Measurements from ENCODE around the gene PIP5KL1.

PIP5KL1 gene

DNA sequence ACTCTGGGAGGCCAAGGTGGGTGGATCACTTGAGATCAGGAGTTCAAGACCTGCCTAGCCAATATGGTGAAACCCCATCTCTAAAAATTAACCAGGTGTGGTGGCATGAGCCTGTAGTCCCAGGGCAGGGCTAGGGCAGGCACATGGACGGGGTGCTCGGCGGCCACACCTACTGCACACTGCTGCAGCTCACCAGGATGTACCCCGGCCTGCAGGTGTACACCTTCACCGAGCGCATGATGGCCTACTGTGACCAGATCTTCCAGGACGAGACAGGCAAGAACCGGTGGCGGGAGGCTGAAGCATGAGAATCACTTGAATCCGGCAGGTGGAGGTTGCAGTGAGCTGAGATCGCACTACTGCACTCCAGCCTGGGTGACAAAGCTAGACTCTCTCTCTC lies 16.9 kb downstream of the PIP5KL1 start:
- DNase-seq (ENCODE audit: low read depth), result no peak

DNA sequence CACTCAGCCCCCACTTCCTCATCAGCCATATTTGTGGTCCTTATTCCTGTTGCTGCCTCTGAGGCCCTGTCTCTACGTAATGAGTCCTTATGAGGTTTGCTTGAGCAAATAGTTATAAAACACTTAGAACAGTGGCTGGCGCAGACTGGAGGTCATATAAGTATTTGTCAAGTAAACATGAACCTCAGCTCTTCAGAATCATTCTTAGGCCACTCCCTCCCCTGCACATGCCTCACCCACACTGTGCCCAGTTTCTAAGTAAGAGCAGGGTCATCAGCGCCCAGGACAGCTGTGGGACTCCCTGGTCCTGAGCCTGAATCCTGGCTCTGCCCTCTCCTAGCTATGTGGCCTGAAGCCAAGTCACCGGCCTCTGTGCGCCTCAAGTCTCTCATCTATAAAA lies 17.7 kb downstream of the PIP5KL1 start:
- DNase-seq (ENCODE audit: low read depth), result no peak

DNA sequence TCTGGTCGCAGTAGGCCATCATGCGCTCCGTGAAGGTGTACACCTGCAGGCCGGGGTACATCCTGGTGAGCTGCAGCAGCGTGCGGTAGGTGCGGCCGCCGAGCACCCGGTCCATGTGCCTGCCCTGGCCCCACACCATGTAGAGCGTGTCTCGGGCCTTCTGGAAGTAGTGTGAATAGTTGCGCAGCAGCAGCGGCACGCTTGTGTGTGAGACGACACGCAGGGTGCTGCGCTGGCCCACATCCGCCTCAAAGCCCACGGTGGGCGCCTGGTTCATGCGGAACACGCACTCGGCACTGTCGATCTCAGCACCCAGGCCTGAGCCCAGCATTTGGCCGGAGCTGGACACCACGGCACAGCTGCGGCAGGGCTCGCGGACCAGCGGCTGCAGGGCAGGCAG lies 18.3 kb downstream of the PIP5KL1 start:
- DNase-seq (ENCODE audit: low read depth), result no peak

DNA sequence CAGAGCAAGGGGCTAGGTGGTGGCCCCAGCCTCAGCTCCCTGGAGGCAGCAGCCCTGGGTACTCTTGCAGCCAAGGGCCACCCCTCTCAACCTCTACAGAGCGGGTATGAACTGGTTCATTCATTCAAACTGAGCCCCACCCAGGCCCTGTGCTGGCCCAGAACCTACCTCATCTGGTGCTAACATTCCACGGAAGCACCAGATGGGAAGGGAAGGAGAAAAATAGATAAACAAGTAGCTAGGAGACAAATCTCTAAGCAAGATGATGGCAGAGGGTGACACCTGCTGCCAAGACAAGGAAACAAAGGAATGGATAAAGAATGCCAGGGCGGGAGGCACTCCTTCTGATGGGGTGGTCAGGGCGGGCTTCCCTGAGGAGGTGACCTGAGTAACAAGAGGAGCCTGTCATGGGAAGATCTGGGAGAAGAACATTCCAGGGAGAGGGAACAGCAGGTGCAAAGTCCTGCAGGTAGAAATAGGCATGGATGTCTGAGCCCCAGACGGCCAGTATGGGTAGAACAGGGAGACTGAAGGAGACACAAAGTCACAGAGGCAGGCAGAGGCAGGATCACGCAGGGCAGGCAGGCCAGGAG lies 19.9 kb downstream of the PIP5KL1 start:
- peak; percentile 64 for DNase-seq (ENCODE audit: low read depth)

DNA sequence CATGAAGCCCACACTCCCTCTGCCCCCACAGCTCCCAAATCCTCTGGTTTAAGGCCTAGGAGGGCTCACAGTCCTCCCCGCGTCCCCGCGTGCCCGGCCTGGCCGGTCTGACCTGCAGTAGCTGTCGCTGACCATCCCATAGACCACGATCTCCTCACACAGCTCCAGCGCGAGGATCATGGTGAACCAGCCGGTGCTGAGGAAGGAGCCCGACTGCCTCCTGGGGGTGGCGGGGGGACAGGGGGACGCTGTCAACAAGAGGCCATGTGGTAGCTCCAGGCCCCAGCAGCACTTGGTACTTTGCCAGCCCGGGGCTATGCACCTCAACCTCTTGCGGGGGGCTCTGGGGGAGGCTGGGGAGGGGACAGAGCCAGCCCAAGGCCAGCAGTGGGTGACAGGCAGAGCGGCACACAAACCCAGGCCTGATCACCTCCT lies 20.7 kb downstream of the PIP5KL1 start:
- no peak for DNase-seq (ENCODE audit: low read depth)

DNA sequence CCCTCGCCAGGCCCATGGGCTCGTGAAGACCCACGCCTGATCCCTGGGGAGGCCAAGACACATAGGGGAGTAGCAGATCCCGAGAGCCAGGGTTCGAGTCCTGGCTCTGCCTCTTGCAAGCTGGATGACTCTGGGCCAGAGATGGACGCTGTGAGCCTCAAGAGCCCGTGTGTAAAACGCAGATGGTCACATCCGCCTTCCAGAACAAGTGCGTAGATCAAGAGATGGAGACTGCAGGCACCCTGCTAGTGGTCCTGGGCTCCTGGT lies 22.0 kb downstream of the PIP5KL1 start:
- no peak for DNase-seq (ENCODE audit: low read depth)

DNA sequence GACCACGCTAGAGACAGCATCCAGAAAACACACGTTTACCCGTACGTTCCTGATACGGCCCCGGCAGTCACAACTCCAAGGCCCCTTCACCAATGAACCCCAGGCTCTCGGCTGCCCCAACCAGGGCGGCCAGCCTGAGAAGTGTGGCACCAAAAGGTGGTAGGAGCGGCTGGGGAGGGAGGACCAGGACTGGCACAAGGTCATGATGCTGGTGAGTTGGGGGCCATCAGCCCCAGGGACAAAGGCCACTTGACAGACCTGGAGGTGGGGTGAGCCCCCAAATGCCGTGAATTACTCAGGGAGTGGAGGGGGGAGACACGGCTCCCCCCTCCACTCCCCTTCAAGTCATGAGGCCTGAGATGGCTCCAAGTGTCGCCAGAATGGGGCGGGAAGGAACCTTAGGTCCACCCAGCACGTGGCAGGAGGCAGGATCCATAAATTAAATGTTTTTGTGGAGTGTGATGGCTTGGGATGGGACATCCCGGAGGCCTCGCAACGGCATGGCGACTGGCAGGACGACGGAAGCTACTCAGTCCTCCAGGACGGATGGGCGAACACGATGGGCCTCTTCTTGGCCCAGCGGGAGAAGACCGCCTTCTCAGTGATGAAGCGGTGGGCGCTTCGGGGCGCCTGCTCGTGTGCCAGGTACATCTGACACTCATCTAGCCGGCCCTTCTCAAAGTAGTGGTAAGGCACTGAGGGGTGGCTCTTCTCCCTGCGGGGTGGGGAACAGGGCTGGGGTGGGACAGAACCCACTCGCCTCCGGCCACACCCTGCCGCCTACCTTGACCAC lies 22.5 kb downstream of the PIP5KL1 start:
- DNase-seq (ENCODE audit: low read depth), result no peak

DNA sequence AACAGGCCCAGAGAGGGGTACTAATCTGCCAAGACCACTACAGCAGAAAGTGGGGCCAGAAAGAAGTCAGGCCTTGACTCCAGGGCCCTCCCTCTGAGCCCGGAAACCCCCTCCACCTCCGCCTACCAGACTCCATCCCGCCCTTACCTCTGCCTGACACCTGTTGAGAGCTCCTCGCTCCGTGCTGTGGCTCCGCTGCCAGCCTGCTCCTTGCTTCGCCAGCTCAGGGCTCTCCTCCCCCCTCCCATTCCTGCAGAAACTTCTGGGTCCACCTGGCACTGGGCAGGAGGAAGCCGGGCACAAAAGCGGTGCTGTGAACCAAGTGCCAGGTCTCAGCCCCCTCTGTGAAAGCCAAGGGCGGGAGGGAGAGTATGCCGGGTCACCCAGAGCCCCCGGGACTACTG lies 24.8 kb downstream of the PIP5KL1 start:
- DNase-seq (ENCODE audit: low read depth), result no peak

DNA sequence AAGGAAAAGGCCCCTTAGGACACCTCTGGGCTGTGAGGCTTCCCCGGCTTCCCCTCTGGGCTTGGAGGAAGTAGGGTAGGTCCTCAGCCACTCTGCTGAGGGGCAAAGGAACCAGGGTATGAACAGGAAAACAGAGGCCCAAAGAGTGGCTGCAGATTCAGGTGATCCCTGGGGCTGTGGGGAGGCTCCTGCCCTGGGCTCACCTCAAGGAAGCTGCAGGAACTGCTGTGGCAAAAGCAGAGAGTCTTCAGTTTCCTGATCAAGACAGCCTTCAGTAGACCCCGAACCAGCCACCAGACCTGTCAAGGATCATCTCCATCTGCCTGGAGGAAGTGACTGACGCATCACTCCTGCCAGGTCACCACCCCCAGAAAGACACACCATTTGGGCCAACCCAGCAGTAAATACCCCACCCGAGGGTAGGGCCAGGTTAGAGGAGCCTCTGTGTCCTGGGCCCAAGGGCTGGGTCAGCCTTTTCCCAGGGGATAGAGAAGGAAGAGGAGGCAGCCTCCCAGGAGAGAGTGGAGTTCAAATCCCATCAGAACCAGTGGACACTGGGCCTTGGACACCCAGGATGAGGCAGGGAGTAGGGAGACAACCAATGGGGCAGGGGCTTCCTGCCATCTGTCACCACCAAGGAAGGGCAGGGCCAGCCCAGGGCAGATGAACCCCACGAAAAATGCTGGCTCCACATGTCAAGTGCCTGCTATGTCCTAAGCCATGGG lies 25.4 kb downstream of the PIP5KL1 start:
- no peak for DNase-seq (ENCODE audit: low read depth)

DNA sequence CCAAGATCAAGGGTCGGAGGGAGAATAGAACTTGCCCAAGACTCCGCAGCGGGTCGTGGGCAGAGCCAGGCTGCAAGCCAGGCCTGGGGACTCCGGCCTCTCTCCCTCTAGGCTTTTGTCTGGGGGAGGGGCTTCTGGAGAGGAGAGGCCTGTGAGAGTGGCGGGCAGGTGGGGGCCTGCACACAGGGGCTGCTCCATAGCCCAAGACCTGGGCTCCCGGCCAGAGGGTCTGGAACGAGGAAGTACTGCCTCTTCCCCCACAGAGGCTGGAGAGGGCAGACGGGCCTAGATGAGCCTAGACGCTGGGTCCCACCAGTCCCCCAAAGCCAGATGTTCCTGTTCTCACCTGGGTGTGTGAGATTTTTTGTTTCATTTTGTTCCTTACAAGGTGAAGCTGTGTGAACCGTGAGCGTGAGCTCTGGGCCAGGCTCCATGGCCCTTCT lies 26.0 kb downstream of the PIP5KL1 start:
- DNase-seq (ENCODE audit: low read depth), result no peak

DNA sequence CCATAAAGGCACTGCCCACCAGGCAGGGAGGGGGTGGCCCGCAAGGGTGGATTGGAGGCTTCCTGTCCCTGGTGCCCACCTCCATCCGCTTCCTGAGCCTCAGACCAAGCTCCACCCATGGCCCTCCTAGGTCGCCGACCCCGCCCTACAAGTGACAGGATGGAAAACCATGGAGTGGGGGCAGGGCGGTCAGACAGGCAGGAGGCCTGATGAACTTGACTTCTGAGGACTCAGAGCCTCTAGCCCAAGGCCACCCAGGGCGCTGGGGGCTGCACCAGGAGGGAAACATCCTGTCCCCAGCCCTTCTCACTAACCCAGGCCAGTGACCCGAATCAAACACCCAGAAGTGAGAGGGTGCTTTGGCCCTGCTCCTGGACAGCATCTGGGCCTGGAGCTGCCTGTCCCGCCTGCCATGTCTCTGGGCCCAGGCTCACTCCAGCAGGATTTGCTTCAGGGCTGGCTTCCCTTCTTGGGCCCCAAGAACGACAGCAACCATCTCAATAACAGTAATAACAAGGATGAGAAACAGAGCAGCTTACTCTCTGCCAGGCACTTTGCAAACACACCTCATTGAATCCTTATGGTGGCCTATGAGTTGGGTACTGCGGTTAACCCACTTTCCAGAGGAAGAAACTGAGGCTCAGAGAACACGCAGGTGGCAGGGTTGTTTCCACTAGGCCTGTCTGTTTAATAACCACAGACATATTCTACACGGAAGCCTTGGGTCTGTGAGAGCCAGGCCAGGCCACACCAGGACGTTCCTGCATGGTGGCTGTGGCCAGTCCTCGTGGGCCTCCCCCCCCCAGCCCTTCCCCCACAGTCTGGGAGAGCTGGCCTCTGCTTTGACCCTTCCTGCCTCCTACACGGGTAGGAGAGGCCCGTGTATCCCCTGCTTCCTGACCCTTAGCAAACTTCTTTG lies 26.8 kb downstream of the PIP5KL1 start:
- DNase-seq (ENCODE audit: low read depth), result no peak

DNA sequence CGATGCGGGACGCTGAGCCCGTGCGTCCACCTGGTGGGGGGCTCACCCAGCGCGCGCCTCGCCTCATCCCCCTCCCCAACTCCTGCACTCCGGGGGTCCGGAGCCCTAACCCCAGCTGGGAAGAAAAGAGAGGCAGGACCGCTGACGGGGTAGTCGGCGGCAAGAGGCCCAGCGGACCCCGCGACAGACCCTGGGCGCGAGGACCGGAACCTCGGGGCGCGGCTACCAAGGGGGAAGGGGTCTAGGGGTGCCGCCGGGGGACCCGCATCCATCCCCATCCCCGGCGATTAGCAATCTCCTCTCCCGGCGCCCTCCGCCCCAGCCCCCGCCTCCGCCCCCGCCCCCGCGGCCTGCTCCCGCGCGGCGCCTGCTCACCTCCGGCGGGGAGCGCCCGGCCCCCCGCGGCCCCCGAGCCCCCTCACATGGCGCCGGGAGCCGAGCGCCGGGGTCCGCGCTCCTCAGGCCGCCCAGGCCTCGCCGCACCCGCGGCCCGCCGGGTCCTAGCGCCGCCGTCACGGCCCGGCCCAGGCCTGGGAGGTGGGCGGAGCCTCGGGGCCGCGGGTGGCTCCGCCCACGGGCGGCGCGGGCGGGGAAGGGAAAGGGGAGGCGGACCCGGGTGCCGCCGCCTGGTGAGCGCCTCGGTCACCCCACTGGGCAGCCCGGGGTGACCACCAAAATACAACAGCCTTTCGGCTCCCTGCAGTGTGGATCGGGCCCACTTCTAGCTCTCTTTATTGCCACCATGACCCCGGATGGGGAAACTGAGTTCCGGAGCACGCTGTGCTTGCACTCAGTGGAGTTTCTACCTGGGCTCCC lies 31.2 kb downstream of the PIP5KL1 start, which contains the start of gene ST6GALNAC6:
Gene ST6GALNAC6, minus strand, starts transcription at position 476 of the 816 bp plus-strand sequence. CDS start 1,622 bp downstream, outside the sequence.
- peak; percentile 70 for DNase-seq (ENCODE audit: low read depth)

DNA sequence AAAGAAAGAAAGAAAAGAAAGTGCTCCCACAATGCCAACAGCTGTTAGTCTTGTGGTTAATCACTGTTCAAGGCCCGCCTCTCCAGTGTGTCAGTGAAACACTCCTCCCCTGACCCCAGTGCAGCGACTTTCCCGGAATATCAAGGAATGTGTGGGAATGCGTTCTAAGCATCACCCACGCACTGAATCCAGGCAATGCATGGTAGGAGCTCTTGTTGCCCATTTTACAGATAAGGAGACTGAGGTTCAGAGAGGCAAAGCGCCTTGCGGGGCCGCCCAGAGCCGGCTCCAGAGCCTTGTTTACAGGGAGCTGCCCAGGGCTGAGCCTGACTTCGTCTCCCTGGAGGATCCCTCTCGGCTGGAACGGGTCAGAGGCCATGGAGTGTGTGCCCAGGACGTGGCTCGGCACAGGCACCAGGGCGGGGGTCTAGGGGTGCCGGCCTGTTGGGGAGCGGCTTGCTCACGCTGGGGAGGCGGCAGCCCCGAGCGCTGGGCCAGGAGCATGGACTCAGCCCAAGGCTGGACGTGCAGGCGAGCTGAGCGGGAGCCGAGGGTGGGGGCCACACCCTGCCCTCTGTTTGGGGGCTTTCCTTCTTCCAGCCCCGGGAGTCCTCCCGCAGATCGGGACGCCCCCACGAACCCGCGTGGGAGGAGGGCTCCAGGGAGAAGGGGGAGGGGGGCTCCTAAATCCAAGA lies 32.0 kb downstream of the PIP5KL1 start:
- peak; percentile 80 for DNase-seq (ENCODE audit: low read depth)

DNA sequence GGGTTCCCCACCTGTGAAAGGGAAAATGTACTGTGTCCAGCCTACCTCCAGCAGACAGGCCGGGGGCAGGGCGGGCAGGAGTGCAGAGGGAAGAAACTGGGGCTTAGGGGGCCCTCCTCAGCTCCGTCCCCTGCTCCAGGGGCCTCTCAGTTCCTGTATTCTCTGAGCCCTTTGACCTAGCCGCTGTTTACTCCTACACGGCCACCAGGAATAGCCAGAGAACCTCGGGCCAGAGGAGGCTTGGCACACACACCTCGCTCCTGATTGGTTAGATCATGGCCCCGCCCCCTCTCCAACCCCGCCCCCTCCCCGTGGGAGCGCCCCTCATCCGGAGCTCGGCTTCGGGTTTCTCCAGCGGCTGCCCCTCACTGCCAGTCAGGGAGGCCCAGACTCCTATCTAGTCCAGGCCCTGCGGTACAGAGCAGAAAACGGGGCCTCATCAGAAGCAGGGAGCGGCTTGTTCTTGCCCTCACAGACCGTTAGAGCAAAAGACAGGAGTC lies 33.3 kb downstream of the PIP5KL1 start:
- no peak for DNase-seq (ENCODE audit: low read depth)

DNA sequence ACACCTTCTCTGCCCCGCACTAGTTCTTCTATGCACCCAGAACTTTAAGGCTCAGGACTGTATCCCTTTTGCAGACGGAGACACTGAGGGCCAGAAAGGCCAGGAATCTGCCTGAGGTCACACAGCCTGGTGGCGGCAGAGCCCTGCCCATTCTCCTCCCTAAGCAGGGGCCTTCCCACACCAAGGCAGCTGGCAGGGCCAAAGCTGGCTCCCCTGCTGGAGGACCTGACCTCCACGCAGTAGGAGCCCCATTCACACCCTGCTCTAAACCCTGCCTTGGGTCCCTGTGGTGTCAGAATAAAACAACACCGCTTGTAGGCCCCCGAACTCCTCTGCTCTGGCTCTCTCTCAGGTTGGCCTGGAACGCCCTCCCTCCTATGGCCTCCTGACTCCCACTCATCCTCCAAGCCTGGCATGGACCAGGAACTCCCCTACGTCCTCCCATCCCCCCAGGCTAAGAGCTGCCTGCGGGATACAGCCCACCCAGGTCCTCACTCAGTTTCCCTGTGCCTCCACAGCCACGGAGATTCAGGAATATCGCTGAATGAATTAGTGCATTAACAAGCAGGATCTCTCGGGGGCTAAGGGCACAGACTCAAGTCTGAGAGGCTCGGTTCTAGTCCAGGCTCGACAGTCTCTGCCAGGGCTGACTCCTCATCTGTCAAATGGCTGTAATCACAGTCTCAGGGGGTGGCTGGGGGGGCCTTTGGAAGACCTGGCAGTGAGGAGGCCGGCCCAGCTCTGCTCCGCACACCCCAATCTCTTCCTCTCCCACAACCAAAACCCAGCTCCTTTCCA lies 34.0 kb downstream of the PIP5KL1 start:
- no peak for DNase-seq (ENCODE audit: low read depth)

DNA sequence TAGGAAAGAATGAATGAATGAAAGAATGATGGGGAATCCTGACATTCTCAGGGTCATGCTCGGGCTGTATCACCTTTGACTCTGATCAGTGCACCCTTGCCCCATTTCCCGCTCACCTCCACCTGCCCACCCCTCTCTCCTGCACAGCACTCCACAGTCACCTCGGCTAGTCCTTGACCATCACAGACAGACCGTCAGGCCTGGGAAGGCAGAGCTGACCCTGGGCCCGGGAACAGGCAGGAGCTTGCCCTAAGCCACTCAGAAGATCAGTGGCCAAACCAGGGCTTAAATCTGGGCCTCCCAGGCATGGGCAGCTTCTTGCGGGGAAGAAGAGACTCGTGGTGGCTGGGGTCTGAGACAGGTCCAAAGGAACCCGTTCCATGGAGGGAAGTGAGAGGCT lies 34.8 kb downstream of the PIP5KL1 start:
- DNase-seq (ENCODE audit: low read depth), result no peak

DNA sequence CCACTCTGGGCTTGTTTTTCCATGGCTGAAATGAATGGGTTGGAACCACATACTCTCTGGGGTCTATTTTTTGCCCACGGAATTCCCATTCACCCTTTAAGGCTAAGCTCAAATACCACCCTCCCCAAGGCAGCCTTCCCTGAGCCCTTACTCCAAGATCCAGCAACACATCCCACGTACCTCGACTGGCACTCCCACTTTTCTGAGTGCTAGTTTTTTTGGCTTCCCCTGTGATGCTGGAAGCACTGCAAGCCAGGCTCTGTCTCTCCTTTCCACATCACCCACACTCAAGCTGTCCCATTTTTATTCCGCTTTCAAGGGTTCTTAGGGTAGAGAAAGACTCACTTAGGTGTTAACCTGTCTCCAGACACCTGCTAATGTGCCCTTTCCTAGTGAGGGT lies 37.2 kb downstream of the PIP5KL1 start:
- DNase-seq (ENCODE audit: low read depth), result no peak

DNA sequence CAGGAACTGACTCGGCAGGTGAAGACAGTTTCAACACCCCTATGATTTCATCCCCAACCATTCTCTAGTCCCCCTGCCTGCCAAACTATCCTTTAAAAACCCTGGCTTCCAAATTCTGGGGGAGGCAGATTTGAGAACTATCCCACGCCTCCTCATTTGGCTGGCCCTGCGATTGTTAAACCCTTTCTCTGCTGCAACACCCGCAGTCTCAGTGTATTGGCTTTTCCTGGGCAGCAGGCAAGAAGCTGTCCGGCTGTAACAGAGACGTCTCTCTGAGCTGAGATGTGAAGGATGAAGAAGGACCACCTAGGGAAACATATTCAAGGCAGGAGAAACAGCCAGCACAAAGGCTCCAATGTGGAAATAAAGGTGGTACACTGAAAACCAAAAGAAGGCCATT lies 37.7 kb downstream of the PIP5KL1 start:
- no peak for DNase-seq (ENCODE audit: low read depth)

DNA sequence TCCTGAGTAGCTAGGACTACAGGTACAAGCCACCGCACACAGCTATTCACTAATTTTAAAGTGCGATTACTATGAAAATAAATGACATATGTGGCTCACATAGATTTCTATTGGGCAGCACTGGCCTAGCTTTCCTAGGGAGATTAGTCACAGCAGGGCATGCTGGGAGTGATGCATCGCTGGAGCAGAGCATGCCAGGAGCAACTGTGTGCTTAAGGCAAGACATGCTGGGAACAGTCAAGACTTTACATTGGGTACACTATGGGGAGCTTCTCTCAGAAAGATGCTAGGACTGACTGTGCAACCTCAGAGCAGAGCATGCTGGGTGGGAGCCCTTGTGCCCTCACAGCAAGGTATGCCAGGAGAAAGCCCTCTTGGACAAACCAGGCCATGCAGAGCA lies 40.5 kb downstream of the PIP5KL1 start:
- no peak for DNase-seq (ENCODE audit: low read depth)

DNA sequence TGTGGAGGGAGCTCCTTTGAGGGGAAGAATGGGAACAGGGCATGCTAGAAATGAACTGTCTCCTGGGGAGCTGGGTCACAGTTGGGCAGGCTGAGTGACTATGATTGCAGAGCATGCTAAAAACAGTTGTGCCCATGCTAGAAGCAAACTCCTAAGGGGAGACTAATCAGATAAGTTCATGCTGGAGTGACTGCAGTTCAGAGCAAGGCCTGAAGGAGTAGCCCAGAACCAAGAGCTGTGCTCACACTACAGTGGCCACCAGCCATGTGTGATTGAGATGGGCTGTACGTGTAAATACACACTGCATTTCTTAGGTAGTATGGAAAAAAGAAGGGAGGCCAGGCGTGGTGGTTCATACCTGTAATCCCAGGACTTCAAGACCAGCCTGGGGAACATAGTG lies 42.8 kb downstream of the PIP5KL1 start:
- no peak for DNase-seq (ENCODE audit: low read depth)

Data from GM04504 (cell line).